ENCODE data around the gene DDT. TPM values are rescaled to one million over a fixed set of nuclear protein-coding genes. Genes with fewer than 3 reads are reported as not detected.
"Not testable (repeated sequence)": the region's sequence is repeated elsewhere in the genome, so short reads cannot be mapped to it uniquely, and the experiment has no call there.

The DDT gene
- total RNA-seq, 2 experiments from 2014 or later = 117 to 129 TPM

- H3K27ac Mint-ChIP-seq = no peak within 1 kb of the TSS
- ChIA-PET CTCF (no interaction called here), POLR2A (no interaction called here)
These were observed 31.0 kb upstream of the DDT start, which contains the start of gene GSTT4 for GRCh38 chr22:24005201-24005600. GSTT4 (minus strand) TSS chr22:24005453; CDS start chr22:24005356, 97 bp downstream.

GRCh38 chr22:24003887-24004286, 29.6 kb upstream of the DDT start:
- ChIA-PET POLR2A (no interaction called here), CTCF (interaction anchor here (1.1 to 1.3 kb wide), 3 partner anchors 58 to 170 kb away, joined by 3 to 5 read pairs (median 3); no protein-coding TSS in a partner anchor)
- DNase-seq = no peak
- Mint-ChIP-seq H3K4me3 (no peak overlapping the region), H3K27me3 (no peaks in the 10 kb centered on the region), H3K27ac (no peak overlapping the region), H3K4me1 (no peaks in the 10 kb centered on the region), H3K36me3 (ENCODE audit: low read depth) (no peaks in the 10 kb centered on the region), H3K9me3 (no peaks in the 10 kb centered on the region)

More at GRCh38 chr22:24005201-24005600, 31.0 kb upstream of the DDT start, which contains the start of gene GSTT4:
- DNase-seq = no peak
- Mint-ChIP-seq H3K27me3 (no peaks in the 10 kb centered on the region), H3K4me3 (no peak within 1 kb of the TSS), H3K4me1 (peaks cover 2% of the 10 kb centered on the region), H3K36me3 (ENCODE audit: low read depth) (no peaks in the 10 kb centered on the region), H3K9me3 (no peaks in the 10 kb centered on the region)

GRCh38 chr22:24002851-24003250, 28.6 kb upstream of the DDT start:
- POLR2A ChIA-PET = no interaction called here
- DNase-seq = no peak
- Mint-ChIP-seq H3K27ac (no peak overlapping the region), H3K4me3 (no peak overlapping the region), H3K4me1 (peaks cover under 1% of the 10 kb centered on the region), H3K9me3 (no peaks in the 10 kb centered on the region), H3K36me3 (ENCODE audit: low read depth) (no peaks in the 10 kb centered on the region), H3K27me3 (peaks cover under 1% of the 10 kb centered on the region)
- CTCF ChIA-PET = no interaction called here

- Mint-ChIP-seq H3K27me3 (peaks cover 4% of the 10 kb centered on the region), H3K36me3 (ENCODE audit: low read depth) (no peaks in the 10 kb centered on the region), H3K27ac (no peak overlapping the region), H3K4me1 (peaks cover 4% of the 10 kb centered on the region), H3K9me3 (no peaks in the 10 kb centered on the region), H3K4me3 (no peak overlapping the region)
- DNase-seq = no peak
- ChIA-PET CTCF (no interaction called here), POLR2A (no interaction called here)
These were observed 28.0 kb upstream of the DDT start for GRCh38 chr22:24002272-24002671.

- ChIA-PET POLR2A (no interaction called here), CTCF (interaction anchor here (0.8 kb wide), 1 partner anchor 155 kb away, joined by 3 read pairs; no protein-coding TSS in a partner anchor)
- H3K4me1 Mint-ChIP-seq = peaks cover 4% of the 10 kb centered on the region
These were observed 27.1 kb upstream of the DDT start for GRCh38 chr22:24001314-24001713.

GRCh38 chr22:23999779-24000178, 25.5 kb upstream of the DDT start:
- H3K36me3 Mint-ChIP-seq (ENCODE audit: low read depth); H3K4me1 Mint-ChIP-seq; DNase-seq; H3K4me3 Mint-ChIP-seq; H3K27ac Mint-ChIP-seq; POLR2A ChIA-PET; CTCF ChIA-PET; H3K27me3 Mint-ChIP-seq; H3K9me3 Mint-ChIP-seq: not testable (repeated sequence)

More at GRCh38 chr22:24001314-24001713, 27.1 kb upstream of the DDT start:
- no peak overlapping the region for H3K4me3 Mint-ChIP-seq
- no peak for DNase-seq
- H3K27ac Mint-ChIP-seq = no peak overlapping the region
- no peaks in the 10 kb centered on the region for H3K9me3 Mint-ChIP-seq
- no peaks in the 10 kb centered on the region for H3K36me3 Mint-ChIP-seq (ENCODE audit: low read depth)
- H3K27me3 Mint-ChIP-seq = peaks cover 6% of the 10 kb centered on the region

GRCh38 chr22:23997092-23997491, 22.9 kb upstream of the DDT start:
- peaks cover 6% of the 10 kb centered on the region for H3K27me3 Mint-ChIP-seq
- H3K9me3 Mint-ChIP-seq = no peaks in the 10 kb centered on the region
- ChIA-PET CTCF (no interaction called here), POLR2A (interaction anchor here (0.6 kb wide), 1 partner anchor 212 kb away, joined by 3 read pairs; no protein-coding TSS in a partner anchor)
- H3K4me1 Mint-ChIP-seq = peaks cover 4% of the 10 kb centered on the region
- DNase-seq = no peak
- no peak overlapping the region for H3K27ac Mint-ChIP-seq
- no peaks in the 10 kb centered on the region for H3K36me3 Mint-ChIP-seq (ENCODE audit: low read depth)
- H3K4me3 Mint-ChIP-seq = no peak overlapping the region

GRCh38 chr22:23993581-23994177, 19.4 kb upstream of the DDT start:
- not testable (repeated sequence) for H3K27ac Mint-ChIP-seq

GRCh38 chr22:23993080-23993479, 18.8 kb upstream of the DDT start:
- H3K4me3 Mint-ChIP-seq; H3K27me3 Mint-ChIP-seq; DNase-seq; POLR2A ChIA-PET; H3K9me3 Mint-ChIP-seq; CTCF ChIA-PET; H3K27ac Mint-ChIP-seq; H3K36me3 Mint-ChIP-seq (ENCODE audit: low read depth); H3K4me1 Mint-ChIP-seq: not testable (repeated sequence)

More at GRCh38 chr22:23993581-23994177, 19.4 kb upstream of the DDT start:
- H3K4me1 Mint-ChIP-seq; H3K36me3 Mint-ChIP-seq (ENCODE audit: low read depth); H3K4me3 Mint-ChIP-seq; H3K9me3 Mint-ChIP-seq; DNase-seq; H3K27me3 Mint-ChIP-seq; POLR2A ChIA-PET: not testable (repeated sequence)
- CTCF ChIA-PET = interaction anchor here (0.6 kb wide), 1 partner anchor 621 kb away, joined by 4 read pairs; no protein-coding TSS in a partner anchor

GRCh38 chr22:23989583-23990244, 15.5 kb upstream of the DDT start:
- H3K4me3 Mint-ChIP-seq; CTCF ChIA-PET; POLR2A ChIA-PET; H3K27me3 Mint-ChIP-seq; H3K27ac Mint-ChIP-seq; DNase-seq; H3K36me3 Mint-ChIP-seq (ENCODE audit: low read depth); H3K4me1 Mint-ChIP-seq; H3K9me3 Mint-ChIP-seq: not testable (repeated sequence)

- H3K4me1 Mint-ChIP-seq; H3K27ac Mint-ChIP-seq; CTCF ChIA-PET; DNase-seq; H3K36me3 Mint-ChIP-seq (ENCODE audit: low read depth); H3K9me3 Mint-ChIP-seq; H3K27me3 Mint-ChIP-seq; H3K4me3 Mint-ChIP-seq; POLR2A ChIA-PET: not testable (repeated sequence)
These were observed 12.4 kb upstream of the DDT start for GRCh38 chr22:23986538-23987178.

- H3K27me3 Mint-ChIP-seq; DNase-seq; H3K4me3 Mint-ChIP-seq; H3K4me1 Mint-ChIP-seq; POLR2A ChIA-PET; H3K9me3 Mint-ChIP-seq; H3K36me3 Mint-ChIP-seq (ENCODE audit: low read depth); H3K27ac Mint-ChIP-seq; CTCF ChIA-PET: not testable (repeated sequence)
These were observed 11.8 kb upstream of the DDT start for GRCh38 chr22:23986089-23986488.

- Mint-ChIP-seq H3K27me3 (peaks cover 2% of the 10 kb centered on the region), H3K27ac (no peak overlapping the region), H3K4me3 (no peak overlapping the region), H3K36me3 (ENCODE audit: low read depth) (peaks cover 1% of the 10 kb centered on the region), H3K9me3 (no peaks in the 10 kb centered on the region), H3K4me1 (peaks cover 2% of the 10 kb centered on the region)
- POLR2A ChIA-PET = interaction anchor here (0.6 kb wide), 1 partner anchor 88 kb away, joined by 7 read pairs; no protein-coding TSS in a partner anchor
- CTCF ChIA-PET = no interaction called here
- DNase-seq = peak; percentile 66
These were observed 10.2 kb upstream of the DDT start for GRCh38 chr22:23984430-23984829.
